H1 (cell line): ENCODE results near the gene PACSIN2. TPM values are rescaled to one million over a fixed set of nuclear protein-coding genes. Genes with fewer than 3 reads are reported as not detected.
A peak's percentile ranks its signal among the peaks of the same experiment; 100 is the strongest.

Experiments
- CTCF ChIA-PET: fragments of 300-600 bp; sonication (Branson Sonifier 250); formaldehyde crosslinking; loops from one replicate; lab custom pipeline; 2021; ENCODE audit not compliant: partially characterized antibody; lab: Charles Lee
- POLR2A ChIA-PET: fragments of 300-600 bp; sonication (Branson Sonifier 250); formaldehyde crosslinking; loops from one replicate; lab custom pipeline; 2021; ENCODE audit warnings: inconsistent platforms; ENCODE audit not compliant: partially characterized antibody; lab: Charles Lee
- DNase-seq, 2 experiments: peaks; one replicate each; pipeline versions ENCODE4 v3.0.0 to v3.0.0-alpha.2; 2010 to 2022; ENCODE audit warnings: low spot score in 2 of 2, low read depth in 1 of 2, mixed read lengths in 1 of 2
- FAIRE-seq: peaks from 2 replicates; lab custom pipeline; 2011; peaks lifted over from hg19 to GRCh38; lab: Jason Lieb, UNC
- H2AFZ ChIP-seq: 2 replicates; pipeline ENCODE4 v1.8.1; 2012; ENCODE audit warnings: low read length, inconsistent platforms
- H2AK5ac ChIP-seq: 2 replicates; pipeline ENCODE4 v1.6.1; 2013; ENCODE audit warnings: low read depth, low read length
- H2BK120ac ChIP-seq: replicated peaks from 2 replicates; pipeline ENCODE3; 2013; ENCODE audit warnings: low read depth, low read length, inconsistent platforms
- H2BK12ac ChIP-seq: 2 replicates; pipeline ENCODE4 v1.6.1; 2013; ENCODE audit warnings: low read depth, low read length
- H2BK15ac ChIP-seq: 2 replicates; pipeline ENCODE4 v1.6.1; 2013; ENCODE audit warnings: low read length
- H2BK20ac ChIP-seq: 2 replicates; pipeline ENCODE4 v1.6.1; 2013; ENCODE audit warnings: low read length
- H2BK5ac ChIP-seq: 2 replicates; pipeline ENCODE4 v1.6.1; 2013; ENCODE audit warnings: low read depth, low read length
- H3K14ac ChIP-seq: 2 replicates; pipeline ENCODE4 v1.6.1; 2013; ENCODE audit warnings: inconsistent platforms; ENCODE audit not compliant: insufficient read length
- H3K18ac ChIP-seq: 2 replicates; pipeline ENCODE4 v1.6.1; 2013; ENCODE audit warnings: low read length; ENCODE audit errors: extremely low read depth
- H3K23ac ChIP-seq: 2 replicates; pipeline ENCODE4 v1.6.1; 2013; ENCODE audit warnings: inconsistent platforms; ENCODE audit not compliant: insufficient read length
- H3K23me2 ChIP-seq: 2 replicates; pipeline ENCODE4 v1.6.1; 2013; ENCODE audit warnings: low read depth, low read length
- H3K27ac ChIP-seq: 2 replicates; pipeline ENCODE4 v1.6.1; 2011; ENCODE audit warnings: low read depth, low read length, inconsistent platforms
- H3K27me3 ChIP-seq, 4 experiments: replicated peaks in 1 of 4; 1 replicate in 1 of 4; 2 replicates in 3 of 4; pipeline versions ENCODE4 v1.6.1 to v1.8.1; 2011 to 2013; ENCODE audit warnings: low read length in 3 of 4, mild to moderate bottlenecking in 3 of 4, inconsistent platforms in 2 of 4, mixed read lengths in 2 of 4, moderate library complexity in 1 of 4; ENCODE audit not compliant: control insufficient read depth in 3 of 4, insufficient read depth in 3 of 4; ENCODE audit errors: extremely low read depth in 1 of 4
- H3K36me3 ChIP-seq, 4 experiments: 2 replicates each; pipeline versions ENCODE4 v1.6.1 to v1.8.1; 2011 to 2013; ENCODE audit warnings: mild to moderate bottlenecking in 4 of 4, low read length in 3 of 4, moderate library complexity in 2 of 4, control low read depth in 1 of 4, inconsistent platforms in 1 of 4; ENCODE audit not compliant: insufficient read depth in 4 of 4, control insufficient read depth in 2 of 4
- H3K4ac ChIP-seq: replicated peaks from 2 replicates; pipeline ENCODE3; 2013; ENCODE audit warnings: low read length, low read depth, mixed read lengths, inconsistent platforms; ENCODE audit not compliant: insufficient read length
- H3K4me1 ChIP-seq, 4 experiments: replicated peaks in 1 of 4; 1 replicate in 1 of 4; 2 replicates in 3 of 4; pipeline versions ENCODE4 v1.6.1 to v1.8.1; 2011 to 2013; ENCODE audit warnings: low read length in 3 of 4, inconsistent platforms in 2 of 4, mixed read lengths in 1 of 4; ENCODE audit not compliant: insufficient read depth in 4 of 4, control insufficient read depth in 3 of 4
- H3K4me2 ChIP-seq, 2 experiments: 2 replicates each; pipeline versions ENCODE4 v1.6.1 to v1.8.1; 2011 to 2013; ENCODE audit warnings: low read depth in 2 of 2, low read length in 2 of 2, control low read depth in 1 of 2, inconsistent platforms in 1 of 2, mild to moderate bottlenecking in 1 of 2; ENCODE audit not compliant: insufficient read depth in 1 of 2
- H3K4me3 ChIP-seq, 4 experiments: fragments of 200-600, 300-600 bp in 1 of 4; sonication (generic), shearing (Covaris generic), sonication (Bioruptor Twin) in 1 of 4; 2 replicates each; pipeline versions ENCODE4 v1.5.1 to v1.8.1; 2011 to 2016; ENCODE audit warnings: low read length in 4 of 4, low read depth in 3 of 4, control low read depth in 2 of 4, inconsistent platforms in 2 of 4, mild to moderate bottlenecking in 2 of 4, mixed read lengths in 1 of 4, moderate library complexity in 1 of 4; ENCODE audit not compliant: insufficient read depth in 2 of 4; ENCODE audit errors: extremely low read depth in 1 of 4
- H3K56ac ChIP-seq: replicated peaks from 2 replicates; pipeline ENCODE3; 2013; ENCODE audit warnings: low read depth, mild to moderate bottlenecking, mixed read lengths, low read length, inconsistent platforms; ENCODE audit not compliant: insufficient read length
- H3K79me1 ChIP-seq: 2 replicates; pipeline ENCODE4 v1.6.1; 2013; ENCODE audit warnings: low read depth, low read length, control low read depth
- H3K79me2 ChIP-seq, 2 experiments: 2 replicates each; pipeline versions ENCODE4 v1.6.1 to v1.8.1; 2012 to 2013; ENCODE audit warnings: low read length in 2 of 2, mild to moderate bottlenecking in 2 of 2, inconsistent platforms in 1 of 2; ENCODE audit not compliant: insufficient read depth in 2 of 2, control insufficient read depth in 1 of 2
- H3K9ac ChIP-seq, 4 experiments: replicated peaks in 1 of 4; 1 replicate in 1 of 4; 2 replicates in 3 of 4; pipeline versions ENCODE4 v1.6.1 to v1.8.1; 2011 to 2013; ENCODE audit warnings: low read depth in 3 of 4, low read length in 3 of 4, control low read depth in 2 of 4, mild to moderate bottlenecking in 2 of 4, moderate library complexity in 2 of 4, inconsistent platforms in 1 of 4; ENCODE audit errors: extremely low read depth in 1 of 4
- H3K9me3 ChIP-seq, 2 experiments: 2 replicates each; pipeline versions ENCODE4 v1.6.1 to v1.8.1; 2012 to 2013; ENCODE audit warnings: mild to moderate bottlenecking in 2 of 2, moderate library complexity in 2 of 2, control low read depth in 1 of 2, inconsistent platforms in 1 of 2, low read depth in 1 of 2, low read length in 1 of 2, mixed read lengths in 1 of 2; ENCODE audit not compliant: insufficient read depth in 2 of 2
- H4K20me1 ChIP-seq, 2 experiments: replicated peaks in 1 of 2; 2 replicates each; pipeline versions ENCODE3 to v1.8.1; 2011 to 2013; ENCODE audit warnings: inconsistent platforms in 2 of 2, low read length in 2 of 2, mild to moderate bottlenecking in 1 of 2; ENCODE audit not compliant: insufficient read depth in 2 of 2, control insufficient read depth in 1 of 2
- H4K5ac ChIP-seq: 2 replicates; pipeline ENCODE4 v1.6.1; 2013; ENCODE audit warnings: low read length, low read depth, mixed read lengths, inconsistent platforms; ENCODE audit not compliant: insufficient read length
- H4K8ac ChIP-seq: 2 replicates; pipeline ENCODE4 v1.8.0; 2013; ENCODE audit warnings: mild to moderate bottlenecking, moderate library complexity, low read length, inconsistent platforms; ENCODE audit not compliant: insufficient read depth; ENCODE audit errors: extremely low read depth
- H4K91ac ChIP-seq: replicated peaks from 2 replicates; pipeline ENCODE3; 2013; ENCODE audit warnings: low read length, mixed read lengths, inconsistent platforms; ENCODE audit not compliant: insufficient read length
- ATF2 ChIP-seq: IDR thresholded peaks from 2 replicates; pipeline ENCODE4 v1.6.1; 2012; ENCODE audit warnings: low read length, inconsistent platforms
- BRCA1 ChIP-seq: IDR thresholded peaks from 2 replicates; pipeline ENCODE4 v1.6.1; 2012; ENCODE audit warnings: low read depth, low read length, improper control_type of control experiment
- HDAC2 ChIP-seq, 2 experiments: fragments of 300-600 bp in 1 of 2; sonication (generic) in 1 of 2; IDR thresholded peaks; 2 replicates each; pipeline ENCODE4 v1.6.1; 2011 to 2012; ENCODE audit warnings: low read depth in 2 of 2, low read length in 2 of 2, mild to moderate bottlenecking in 2 of 2, moderate library complexity in 2 of 2, borderline replicate concordance in 1 of 2, inconsistent platforms in 1 of 2
- HDAC6 ChIP-seq: IDR thresholded peaks from one replicate; pipeline ENCODE4 v1.7.1; 2012; ENCODE audit warnings: low read depth, mild to moderate bottlenecking, inconsistent platforms, low read length, moderate library complexity
- JUN ChIP-seq: IDR thresholded peaks from 2 replicates; pipeline ENCODE4 v1.6.1; 2011; ENCODE audit warnings: low read depth, mild to moderate bottlenecking, improper control_type of control experiment, low read length
- PHF8 ChIP-seq: fragments of 200-600 bp; sonication (generic); conservative IDR thresholded peaks from 2 replicates; pipeline ENCODE4 v1.7.1; 2012; ENCODE audit warnings: low read depth, mild to moderate bottlenecking, inconsistent platforms, low read length, moderate library complexity
- POU5F1 ChIP-seq: IDR thresholded peaks from 2 replicates; pipeline ENCODE4 v1.6.1; 2011; ENCODE audit warnings: low read depth, mild to moderate bottlenecking, low read length, moderate library complexity
- SIN3A ChIP-seq, 2 experiments: IDR thresholded peaks in 1 of 2; conservative IDR thresholded peaks in 1 of 2; 2 replicates each; pipeline ENCODE4 v1.6.1; 2011 to 2012; ENCODE audit warnings: low read length in 2 of 2, improper control_type of control experiment in 1 of 2, low read depth in 1 of 2, mild to moderate bottlenecking in 1 of 2
- SP2 ChIP-seq: IDR thresholded peaks from 2 replicates; pipeline ENCODE4 v1.6.1; 2012; ENCODE audit warnings: mild to moderate bottlenecking, low read length, inconsistent platforms
- ZNF274 ChIP-seq: IDR thresholded peaks from 2 replicates; pipeline ENCODE4 v1.7.0; 2012; ENCODE audit warnings: low read length, borderline replicate concordance; ENCODE audit errors: extremely low read depth
- WGBS, 2 experiments: shearing (Covaris generic) in 1 of 2; methylation state at CpG; one replicate each; pipeline versions ENCODE4 v1.1.6 to v1.1.7; 2013 to 2015; ENCODE audit warnings: low lambda C conversion rate in 2 of 2, mixed read lengths in 2 of 2, inconsistent platforms in 1 of 2, low coverage in 1 of 2, missing lambda C conversion rate in 1 of 2; ENCODE audit not compliant: insufficient replicate concordance in 2 of 2, insufficient coverage in 1 of 2, insufficient read length in 1 of 2; ENCODE audit errors: extremely low coverage in 1 of 2, missing lambda C conversion rate in 1 of 2; 5-methylcytosine and 5-hydroxymethylcytosine counted together
- polyA plus RNA-seq, 7 experiments: library from polyadenylated mRNA; depleted of rRNA in 3 of 7; stranded (reverse) in 5 of 7; unstranded in 2 of 7; fragments of >200 nt in 5 of 7; fragments of 200-250 nt in 2 of 7; gene quantifications; 1 replicate in 5 of 7; 2 replicates in 1 of 7; 4 replicates in 1 of 7; pipeline versions ENCODE4 v1.2.1 to v1.2.3, GENCODE V29; 2011 to 2013; ENCODE audit warnings: missing spikeins in 2 of 7, mixed read lengths in 2 of 7
- total RNA-seq: library from RNA; stranded (reverse); fragmentation: NEBNext Ultra II Directional; extraction: Animal tissue kit (Norgen Biotek cat#: 25700); gene quantifications from 2 replicates; pipeline ENCODE4 v1.2.1, GENCODE V29; 2021

Gene PACSIN2
- total and polyA plus RNA-seq, 2 of the 8 experiments (the other 6 are each of a cell fraction or from before 2014, with no cell fraction given) = 44.8 to 64.2 TPM

GRCh38 chr22:42913874-42914510, 101.0 kb downstream of the PACSIN2 start:
- Histone ChIP-seq H2BK5ac (no peak overlapping the region), H2BK120ac (no peak overlapping the region), H3K23me2 (no peaks in the 10 kb centered on the region), H3K27ac (no peak overlapping the region), H2BK12ac (no peak overlapping the region), H2AK5ac (no peak overlapping the region), H3K14ac (no peak overlapping the region), H3K4me3 (no peak overlapping the region), H3K4me2 (no peak overlapping the region), H3K18ac (no peak overlapping the region), H3K56ac (no peak overlapping the region), H3K79me1 (peaks cover 25% of the 10 kb centered on the region), H3K27me3 (no peaks in the 10 kb centered on the region), H4K20me1 (peaks cover 16 to 18% of the 10 kb centered on the region in 2 experiments), H4K91ac (peak overlapping the region; percentile 44), H2BK15ac (no peak overlapping the region), H3K9ac (no peak overlapping the region), H3K36me3 (0 out of 8 replicates have a peak, but pooled peaks cover 0 to 2% (median 0%) of the 10 kb centered on the region in 4 experiments), H3K4me1 (peaks cover 8 to 20% (median 18%) of the 10 kb centered on the region in 4 experiments), H2AFZ (no peak overlapping the region), H2BK20ac (no peak overlapping the region), H3K23ac (no peak overlapping the region), H3K9me3 (no peaks in the 10 kb centered on the region), H4K8ac (no peak overlapping the region), H4K5ac (no peak overlapping the region), H3K79me2 (peaks cover 0 to 63% of the 10 kb centered on the region in 2 experiments; a peak in 3 of 4 replicates), H3K4ac (no peak overlapping the region)
- ChIA-PET POLR2A (interaction anchor here (3.1 kb wide), 1 partner anchor 101 kb away, joined by 13 read pairs; the partner anchor contains the start of gene PACSIN2), CTCF (interaction anchor here (1.3 to 7.8 kb wide), 4 partner anchors 9 to 138 kb away, joined by 5 to 47 read pairs (median 8); no protein-coding TSS in a partner anchor)
- FAIRE-seq (no peak), DNase-seq (no peak)
- TF ChIP-seq JUN = no peak
- no peak for TF ChIP-seq HDAC6
- no peak for TF ChIP-seq ATF2
- no peak for TF ChIP-seq SP2
- no peak for TF ChIP-seq POU5F1
- no peak for TF ChIP-seq HDAC2 (IDR thresholded peaks at IDR 0.05; ENCODE audit: borderline replicate concordance in 1 of 2, low read depth in 2 of 2, low read length in 2 of 2)
- no peak for TF ChIP-seq BRCA1
- TF ChIP-seq PHF8 = no peak
- TF ChIP-seq ZNF274 = no peak
- no peak for TF ChIP-seq SIN3A (conservative IDR thresholded peaks at IDR 0.05 in 1 of 2, IDR thresholded peaks at IDR 0.05 in 1 of 2; ENCODE audit: low read depth in 1 of 2, low read length in 2 of 2)
- 83% methylated on average over 8 of the region's 8 CpGs; no CpG with 5 or more reads in 1 of the 2 experiments for WGBS, 2 experiments
